Brain pericyte (primary cell): ENCODE measurements around the gene CACNA2D3.

ENCODE experiments used
- DNase-seq: peaks from one replicate; pipeline ENCODE4 v3.0.0-alpha.2; 2012; ENCODE audit warnings: low read depth, low spot score

Gene CACNA2D3

GRCh38 chr3:54341811-54342210 is 219.5 kb downstream of the CACNA2D3 start:
- DNase-seq: no peak

DNA sequence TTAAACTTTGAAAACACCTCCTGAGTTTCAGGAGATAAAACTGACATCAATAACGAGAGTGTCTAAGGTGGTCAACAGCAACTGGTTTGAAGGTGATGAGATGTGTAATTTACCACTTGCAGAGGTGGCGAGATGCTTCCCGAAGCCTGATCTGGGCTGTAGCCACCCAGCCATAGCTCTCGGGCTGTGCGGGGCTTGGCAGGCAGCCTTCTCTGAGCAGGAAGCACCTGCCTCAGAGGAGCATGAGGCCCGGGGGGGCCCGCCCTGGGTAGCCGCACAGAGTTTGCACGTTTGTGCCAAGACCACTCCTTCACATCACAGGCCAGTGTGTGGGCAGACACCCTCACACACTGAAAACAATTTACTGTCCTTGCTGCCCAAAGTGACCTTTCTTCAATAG is 220.3 kb downstream of the CACNA2D3 start:
- no peak for DNase-seq

DNA sequence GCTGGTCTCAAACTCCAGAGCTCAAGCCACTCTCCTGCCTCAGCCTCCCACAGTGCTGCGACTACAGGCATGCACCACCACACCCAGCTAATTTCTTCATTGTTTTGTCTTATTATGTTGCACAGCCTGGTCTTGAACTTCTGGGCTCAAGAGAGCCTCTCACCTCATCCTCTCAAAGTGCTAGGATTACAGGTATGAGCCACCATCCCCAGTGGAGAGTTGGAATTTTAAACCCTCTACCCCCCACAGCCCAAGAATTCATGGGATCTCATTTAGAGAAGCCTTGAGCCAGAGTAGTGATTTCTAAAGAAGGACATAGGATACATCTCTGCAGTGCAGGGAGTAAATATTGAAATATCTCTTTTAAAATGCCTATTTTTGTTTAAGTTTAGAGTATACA is 221.1 kb downstream of the CACNA2D3 start:
- DNase-seq: no peak

- DNase-seq: no peak
These were observed 222.4 kb downstream of the CACNA2D3 start for GRCh38 chr3:54344601-54345231.

GRCh38 chr3:54345847-54346375 is 223.6 kb downstream of the CACNA2D3 start:
- DNase-seq: no peak

DNA sequence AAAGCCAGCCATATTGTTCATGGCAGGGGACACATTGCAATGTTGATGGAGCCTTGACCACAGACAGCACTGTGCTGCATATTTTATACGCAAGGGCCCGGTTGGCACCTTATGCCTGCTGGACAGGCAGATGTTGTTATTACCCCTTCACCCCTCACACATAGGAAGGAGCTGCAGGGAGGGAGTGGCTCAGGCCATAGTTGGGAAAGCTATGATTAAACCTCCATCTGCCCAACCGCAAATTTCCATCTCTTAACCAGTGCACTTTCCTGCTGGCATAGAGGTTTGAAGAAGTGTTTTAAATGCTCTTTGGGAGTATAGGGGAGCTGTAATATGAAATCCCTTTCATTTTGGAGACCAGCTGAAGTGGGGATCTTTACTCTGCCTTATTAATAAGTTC is 224.7 kb downstream of the CACNA2D3 start:
- DNase-seq: no peak

DNA sequence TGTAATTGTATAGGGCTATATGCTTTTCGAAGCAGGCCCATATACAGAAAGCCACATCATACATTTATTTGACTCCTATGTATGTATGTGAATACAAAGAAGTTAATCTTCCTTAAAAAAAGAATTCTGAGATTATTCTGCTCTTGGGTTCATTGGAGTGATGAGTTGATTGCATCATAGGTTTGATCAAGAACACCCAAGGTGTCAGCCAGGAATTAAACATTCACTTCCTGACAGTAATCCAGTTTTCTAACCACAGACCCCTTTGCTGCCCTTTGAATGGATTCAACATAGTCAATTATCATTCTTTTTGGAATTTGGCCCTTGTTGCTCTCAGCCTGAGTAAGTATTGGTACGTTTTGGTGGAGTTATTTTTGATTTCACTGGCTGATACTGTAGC is 225.6 kb downstream of the CACNA2D3 start:
- DNase-seq: no peak

DNA sequence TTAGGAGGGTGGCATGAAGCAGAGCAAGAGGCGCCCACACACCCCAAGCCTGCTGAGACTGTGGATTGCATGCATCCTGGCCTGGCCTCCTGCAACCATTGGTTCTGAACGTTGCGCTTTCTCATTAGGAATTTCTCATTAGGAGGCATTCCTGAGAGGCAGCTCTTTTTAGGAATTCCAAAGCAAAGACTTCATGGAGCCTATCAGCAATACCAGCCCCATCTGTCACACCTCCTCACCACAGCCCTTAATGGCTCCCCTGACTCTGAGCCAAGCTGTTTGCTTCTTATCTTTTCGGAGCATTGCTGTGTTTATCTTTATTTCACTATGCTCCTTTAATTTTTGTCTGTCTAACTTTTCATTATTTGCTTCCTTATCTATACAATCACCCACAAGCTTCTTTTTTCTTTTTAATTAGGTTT is 226.9 kb downstream of the CACNA2D3 start:
- no peak for DNase-seq

GRCh38 chr3:54349691-54350090 is 227.3 kb downstream of the CACNA2D3 start:
- no peak for DNase-seq

DNA sequence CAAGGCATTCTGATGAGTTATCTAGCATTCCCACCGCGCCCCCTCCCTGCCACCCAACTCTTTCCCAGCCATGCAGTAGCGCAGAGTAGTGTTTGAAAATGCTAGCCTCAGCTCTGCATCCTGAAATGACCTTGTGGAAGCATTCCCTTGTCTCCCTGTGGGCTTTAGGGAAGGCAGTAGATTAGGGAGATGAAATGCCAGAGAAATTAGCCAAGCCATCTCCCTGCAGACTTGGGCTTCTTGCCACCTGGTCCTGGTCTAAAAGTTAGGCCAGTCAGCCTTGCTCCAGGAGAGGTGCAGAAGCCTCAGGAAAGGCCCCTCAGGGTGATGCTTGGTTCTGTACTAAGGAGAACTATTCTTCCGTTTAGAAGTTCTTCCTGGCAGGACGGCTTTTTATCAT is 231.2 kb downstream of the CACNA2D3 start:
- no peak for DNase-seq

GRCh38 chr3:54353946-54354345 is 231.6 kb downstream of the CACNA2D3 start:
- no peak for DNase-seq

DNA sequence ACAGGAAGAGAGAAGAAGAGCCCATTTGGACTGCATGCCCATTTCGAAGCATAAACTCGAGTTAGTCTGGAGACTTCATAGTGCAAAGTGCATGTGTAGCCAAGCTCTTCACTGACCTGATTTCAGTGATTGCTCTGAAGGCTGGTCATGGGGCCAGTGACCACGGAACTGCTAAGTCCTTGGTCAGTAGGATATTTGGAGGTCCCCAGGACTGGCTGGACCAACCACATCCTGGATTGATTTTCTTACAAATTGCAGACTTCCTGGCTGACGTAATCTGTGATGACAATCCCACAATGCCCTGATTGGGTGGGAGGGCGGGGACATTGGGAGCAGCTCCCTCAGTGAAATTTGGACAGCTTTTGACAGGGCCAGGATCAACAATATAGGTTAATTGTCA is 233.4 kb downstream of the CACNA2D3 start:
- DNase-seq: no peak

- no peak for DNase-seq
These were observed 234.1 kb downstream of the CACNA2D3 start for GRCh38 chr3:54356261-54357045.

GRCh38 chr3:54357301-54357700 is 234.9 kb downstream of the CACNA2D3 start:
- DNase-seq: no peak

- DNase-seq: no peak
These were observed 236.0 kb downstream of the CACNA2D3 start for GRCh38 chr3:54358316-54358715.

GRCh38 chr3:54358969-54359694 is 236.8 kb downstream of the CACNA2D3 start:
- no peak for DNase-seq

- DNase-seq: no peak
These were observed 238.0 kb downstream of the CACNA2D3 start for GRCh38 chr3:54360320-54360719.

DNA sequence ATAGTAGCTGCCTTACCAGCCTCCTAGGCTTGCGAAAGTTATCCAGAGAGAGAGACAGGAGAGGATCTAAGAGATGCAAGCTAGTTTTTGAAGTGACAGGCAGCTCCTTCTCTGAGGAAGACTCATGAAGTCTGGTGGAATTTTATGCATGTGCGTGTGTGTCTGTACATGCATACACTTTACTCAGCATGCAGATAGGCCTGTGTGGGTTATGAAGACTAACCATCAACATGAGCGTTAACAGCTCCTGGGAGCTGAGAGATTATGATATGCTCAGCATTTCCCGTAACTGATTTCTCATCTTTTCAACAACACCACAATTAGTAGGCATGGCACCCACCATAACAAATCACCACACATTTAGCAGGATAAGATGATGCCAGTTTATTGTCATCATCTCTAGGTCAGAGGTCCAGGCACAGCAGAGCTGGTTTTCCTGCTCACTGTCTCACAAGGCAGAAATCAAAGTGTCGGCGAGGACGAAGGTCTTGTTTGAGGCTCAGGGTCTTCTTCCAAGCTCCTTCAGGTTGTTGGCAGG is 239.5 kb downstream of the CACNA2D3 start:
- DNase-seq: no peak

DNA sequence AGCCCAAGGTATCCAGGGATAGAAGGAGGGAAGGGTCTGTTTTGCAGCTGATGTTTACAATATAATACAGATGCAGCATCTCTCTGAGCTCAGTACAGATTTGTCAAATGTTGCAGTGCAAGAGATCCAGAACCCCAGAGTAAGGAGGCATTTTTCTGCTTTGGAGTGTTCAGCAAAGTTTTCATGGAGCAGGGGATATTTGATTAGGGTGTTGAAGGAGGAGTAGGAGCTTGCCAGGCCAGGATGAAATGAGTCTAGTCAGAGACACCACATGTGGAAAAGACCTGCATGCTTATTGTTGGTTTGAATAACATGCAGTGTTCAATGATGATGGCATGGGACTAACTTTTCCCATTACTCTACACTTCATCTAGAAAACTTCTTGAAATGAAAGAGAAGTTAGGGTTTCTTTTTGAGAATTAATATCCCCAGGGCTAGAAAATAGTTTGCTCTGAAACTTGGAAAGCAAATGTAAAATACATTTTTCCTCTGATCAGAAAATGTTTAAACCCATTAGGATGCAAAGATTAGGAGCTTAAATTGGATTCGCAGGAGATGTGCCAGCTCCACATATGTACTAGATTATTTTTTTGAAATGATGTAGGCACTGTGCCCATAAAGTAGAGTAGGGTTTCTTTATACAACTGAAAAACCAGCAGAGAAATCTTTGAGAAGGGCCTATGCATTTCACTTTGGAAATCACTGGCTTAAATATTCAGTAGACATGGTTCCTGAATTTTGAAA is 243.8 kb downstream of the CACNA2D3 start:
- DNase-seq: no peak

- no peak for DNase-seq
These were observed 244.5 kb downstream of the CACNA2D3 start for GRCh38 chr3:54366839-54367238.

DNA sequence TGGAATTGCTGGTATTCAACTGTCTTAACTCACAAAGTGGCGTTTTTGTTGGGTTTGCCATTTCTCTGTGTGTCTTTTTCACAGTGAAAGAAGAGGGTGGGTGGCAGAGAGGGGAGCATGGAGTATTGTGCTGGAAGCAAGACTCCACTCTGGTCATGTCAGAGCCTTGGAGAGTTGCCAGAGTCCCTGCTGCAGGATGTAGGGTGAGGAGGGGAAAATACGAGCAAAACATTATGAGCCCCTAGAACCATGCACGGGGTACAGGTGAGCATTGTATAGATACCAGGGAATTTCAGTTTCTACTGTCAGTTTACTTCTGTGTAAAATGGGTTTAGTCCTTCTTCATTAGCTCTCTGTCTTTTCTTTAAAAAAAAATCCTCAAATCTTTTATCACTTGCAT is 249.9 kb downstream of the CACNA2D3 start:
- DNase-seq: no peak
